T-helper 2 cell (primary cell): Measurements from ENCODE around the gene HMBS.
"Not testable (repeated sequence)": the region's sequence is repeated elsewhere in the genome, so short reads cannot be mapped to it uniquely, and the experiment has no call there.

Source experiments
- DNase-seq, 5 experiments: peaks; one replicate each; pipeline versions ENCODE4 v3.0.0 to v3.0.0-alpha.2; 2012 to 2022
- total RNA-seq, 2 donors: gene quantifications; one replicate each; lab custom pipeline; 2026; lab: John Stamatoyannopoulos, UW

The HMBS gene
- 1.6 to 5.6 reads per million in 2 donors for total RNA-seq

DNA sequence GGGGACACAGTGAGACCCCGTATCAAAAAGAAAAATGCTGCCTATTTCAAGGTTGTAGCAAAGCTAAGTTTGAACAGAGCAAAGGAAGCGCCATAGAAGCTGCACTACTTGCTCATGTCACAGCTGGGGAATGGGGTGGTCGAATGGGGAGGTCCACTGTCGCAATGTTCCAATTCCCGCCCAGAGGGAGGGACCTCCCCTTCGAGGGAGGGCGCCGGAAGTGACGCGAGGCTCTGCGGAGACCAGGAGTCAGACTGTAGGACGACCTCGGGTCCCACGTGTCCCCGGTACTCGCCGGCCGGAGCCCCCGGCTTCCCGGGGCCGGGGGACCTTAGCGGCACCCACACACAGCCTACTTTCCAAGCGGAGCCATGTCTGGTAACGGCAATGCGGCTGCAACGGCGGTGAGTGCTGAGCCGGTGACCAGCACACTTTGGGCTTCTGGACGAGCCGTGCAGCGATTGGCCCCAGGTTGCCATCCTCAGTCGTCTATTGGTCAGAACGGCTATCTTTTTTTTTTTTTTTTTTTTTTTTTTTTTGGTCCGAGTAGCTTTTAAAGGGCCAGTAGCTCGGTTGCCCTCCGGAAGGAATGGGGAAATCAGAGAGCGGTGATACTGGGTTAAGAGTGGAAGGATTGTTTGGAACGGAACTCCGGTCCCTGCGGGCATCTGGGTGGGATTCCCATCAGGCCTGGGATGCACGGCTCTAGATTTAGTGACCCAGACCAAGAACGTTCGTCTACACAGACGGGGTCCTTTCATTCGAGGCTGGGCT lies at the start of gene HMBS:
Gene HMBS, plus strand, starts transcription at position 219 of the 774 bp plus-strand sequence. Its CDS starts 153 bp downstream, at position 372.
- DNase-seq: peak; percentile 75 to 96 (median 89)

GRCh38 chr11:119038884-119039283 lies 45.8 kb upstream of the HMBS start:
- no peak for DNase-seq

- not testable (repeated sequence) for DNase-seq
These were observed 45.2 kb upstream of the HMBS start for GRCh38 chr11:119039471-119039870.

- DNase-seq: no peak
These were observed 42.7 kb upstream of the HMBS start for GRCh38 chr11:119041821-119042514.

- no peak for DNase-seq
These were observed 41.8 kb upstream of the HMBS start for GRCh38 chr11:119042927-119043326.

- no peak for DNase-seq
These were observed 40.0 kb upstream of the HMBS start for GRCh38 chr11:119044708-119045107.

- DNase-seq: no peak
These were observed 38.2 kb upstream of the HMBS start for GRCh38 chr11:119046489-119046888.

DNA sequence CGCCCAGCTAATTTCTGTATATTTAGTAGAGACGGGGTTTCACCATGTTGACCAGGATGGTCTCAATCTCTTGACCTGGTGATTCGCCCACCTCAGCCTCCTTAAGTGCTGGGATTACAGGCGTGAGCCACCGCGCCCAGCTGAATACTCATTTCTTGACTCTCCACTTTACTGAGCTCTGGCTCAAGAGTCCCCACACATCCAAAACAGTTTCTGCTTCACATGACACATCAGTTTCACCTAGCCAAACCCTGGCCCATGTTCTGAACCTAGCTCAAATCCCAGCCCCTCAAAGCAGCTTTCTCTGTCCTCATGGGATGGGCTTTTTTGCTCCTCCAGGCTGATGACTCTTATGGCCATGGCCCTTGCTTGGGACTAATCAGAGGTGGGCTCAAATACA lies 37.5 kb upstream of the HMBS start:
- no peak for DNase-seq

- DNase-seq: no peak
These were observed 36.0 kb upstream of the HMBS start for GRCh38 chr11:119048644-119049043.

GRCh38 chr11:119049081-119049480 lies 35.6 kb upstream of the HMBS start:
- DNase-seq: no peak

GRCh38 chr11:119051440-119052162 lies 33.1 kb upstream of the HMBS start:
- peak in 3 of 5 experiments; percentile 20 to 35 (median 21) for DNase-seq

GRCh38 chr11:119052163-119052814 lies 32.4 kb upstream of the HMBS start:
- DNase-seq: no peak

DNA sequence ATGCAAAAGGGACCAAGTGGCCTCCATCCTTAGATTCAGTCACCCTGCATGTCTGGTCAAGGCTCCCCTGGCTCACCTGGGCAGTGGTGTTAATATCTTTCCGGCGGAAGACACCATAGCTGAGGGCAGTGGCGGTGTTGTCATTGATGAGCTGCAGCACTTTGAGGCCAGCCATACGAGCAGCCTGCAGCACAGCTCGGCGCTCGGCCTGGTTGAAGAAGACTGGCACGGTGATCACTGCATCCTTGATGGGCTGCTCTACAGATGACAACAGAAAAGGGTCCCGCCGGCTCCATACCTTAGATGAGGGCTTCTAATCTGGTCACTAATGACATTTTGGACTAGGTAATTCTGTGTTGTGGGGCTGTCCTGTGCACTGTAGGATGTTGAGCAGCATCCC lies 30.3 kb upstream of the HMBS start:
- no peak for DNase-seq

DNA sequence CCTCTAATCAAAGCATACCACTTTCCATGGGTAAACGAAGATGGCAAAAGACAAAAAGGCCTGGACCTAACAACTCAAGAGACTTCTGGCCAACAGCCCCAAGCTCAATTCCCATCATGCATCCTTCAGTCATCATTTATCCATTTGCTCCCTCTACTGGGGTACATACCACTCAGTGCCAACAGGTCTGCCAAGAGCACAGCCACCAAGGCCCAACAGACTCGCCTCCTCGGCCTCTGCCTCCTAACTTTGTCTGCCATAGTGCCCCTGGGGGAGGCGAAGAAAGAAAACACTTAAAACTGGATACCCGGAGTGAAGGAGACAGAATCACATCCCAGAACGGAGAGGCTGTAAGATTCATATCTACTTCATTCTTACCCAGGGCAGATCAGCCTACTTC lies 28.8 kb upstream of the HMBS start:
- DNase-seq: peak in 1 of 5 experiments; percentile 62

- DNase-seq: peak; percentile 25 to 58 (median 50)
These were observed 28.2 kb upstream of the HMBS start for GRCh38 chr11:119056421-119056999.

DNA sequence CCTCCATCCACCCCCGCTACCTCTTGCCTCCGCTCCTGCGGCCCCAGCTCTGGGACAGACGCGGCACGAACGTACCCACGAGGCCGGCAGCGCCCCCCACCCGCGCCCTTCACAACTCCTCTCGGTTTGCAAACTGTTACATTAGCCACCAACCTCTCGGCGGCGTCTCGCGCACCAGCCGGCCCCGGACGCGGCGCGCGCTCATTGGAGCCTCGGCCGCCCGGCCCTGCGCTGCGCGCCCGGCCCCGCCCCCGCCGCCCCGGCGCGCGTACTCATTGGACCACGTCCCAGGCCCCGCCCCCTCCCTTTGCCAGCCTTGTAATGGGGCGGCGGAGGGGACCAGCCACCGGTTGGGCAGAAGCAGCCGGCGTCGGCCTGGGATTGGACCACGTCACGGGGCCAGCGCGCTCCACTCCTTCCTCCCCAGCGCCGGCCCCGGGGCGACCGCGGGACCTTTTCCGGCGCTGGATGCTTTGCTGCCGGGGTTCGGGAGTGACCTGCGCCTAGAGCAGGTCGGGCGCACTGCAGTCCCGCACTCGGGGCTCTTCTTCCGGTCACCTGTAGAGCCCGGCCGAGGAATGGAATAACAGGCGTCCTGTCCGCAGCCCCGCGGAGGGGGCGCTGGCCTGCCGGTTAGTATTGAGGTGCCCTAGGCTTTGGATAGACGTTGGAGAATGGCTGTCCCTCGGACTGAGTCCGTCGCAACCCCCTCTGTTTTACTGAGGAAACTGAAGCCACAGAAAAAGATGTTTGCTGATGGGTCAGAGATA lies 27.5 kb upstream of the HMBS start, which contains the start of gene HYOU1:
Gene HYOU1, minus strand, starts transcription at position 206 of the 770 bp plus-strand sequence. CDS start 1,045 bp downstream, outside the sequence.
- peak; percentile 98 to 99 (median 98) for DNase-seq

GRCh38 chr11:119059128-119059527 lies 25.6 kb upstream of the HMBS start:
- DNase-seq: not testable (repeated sequence)

DNA sequence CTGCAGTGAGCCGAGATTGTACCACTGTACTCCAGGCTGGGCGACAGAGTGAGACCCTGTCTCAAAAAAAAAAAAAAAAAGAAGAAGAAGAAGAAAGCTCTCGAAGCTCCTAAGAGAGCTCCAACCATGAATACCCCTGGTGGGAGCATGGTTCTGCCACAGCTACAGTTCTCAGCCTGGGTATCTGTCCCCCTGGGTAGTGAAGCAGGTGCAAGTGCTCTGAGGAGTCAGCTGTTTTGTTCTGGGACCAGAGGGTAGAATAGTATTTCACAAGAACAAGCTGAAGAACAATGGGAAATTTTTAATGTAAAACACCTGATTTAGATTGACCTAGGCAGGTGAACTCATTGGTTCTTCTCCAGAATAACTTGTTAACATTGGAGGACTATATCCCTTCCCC lies 23.4 kb upstream of the HMBS start:
- no peak for DNase-seq

GRCh38 chr11:119062779-119063178 lies 21.9 kb upstream of the HMBS start:
- no peak for DNase-seq

DNA sequence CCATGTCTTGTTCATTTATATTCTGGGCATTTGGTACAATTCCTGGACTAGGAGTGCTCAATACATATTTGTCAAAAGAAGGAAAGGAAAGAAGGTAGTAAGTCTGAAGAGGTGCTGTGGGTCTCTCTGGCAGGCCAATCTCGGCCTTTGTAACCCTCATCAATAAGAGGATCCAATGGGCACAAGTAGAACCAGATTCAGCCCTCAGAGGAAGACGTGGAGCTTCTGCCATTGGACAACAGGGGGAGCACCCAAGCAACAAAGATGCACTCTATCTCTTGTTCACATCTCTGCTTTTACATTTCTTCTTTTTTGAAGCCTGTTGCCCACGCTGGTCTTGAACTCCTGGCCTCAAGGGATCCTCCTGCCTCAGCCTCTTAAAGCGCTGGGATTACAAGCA lies 19.3 kb upstream of the HMBS start:
- peak in 2 of 5 experiments; percentile 23 to 80 for DNase-seq
